HepG2 (cell line): ENCODE measurements around the gene FOXL3. TPM values are rescaled to one million over a fixed set of nuclear protein-coding genes. Genes with fewer than 3 reads are reported as not detected.
A peak's percentile ranks its signal among the peaks of the same experiment; 100 is the strongest.

Experiments
- AHR ChIP-seq: IDR thresholded peaks from 2 replicates; pipeline ENCODE4 v1.6.1; 2018; ENCODE audit warnings: missing genetic modification reagents, missing compliant biosample characterization
- ARHGAP35 ChIP-seq: sonication (generic); formaldehyde crosslinking; IDR thresholded peaks from 2 replicates; pipeline ENCODE4 v1.9.0; 2022; ENCODE audit warnings: mild to moderate bottlenecking, inconsistent platforms, moderate library complexity, missing genetic modification reagents, borderline replicate concordance
- ATF7 ChIP-seq, 2 experiments: fragments of 450-650 bp in 1 of 2; sonication (generic) in 1 of 2; formaldehyde crosslinking in 1 of 2; IDR thresholded peaks; 2 replicates each; pipeline versions ENCODE4 v1.4.0 to v1.6.1; 2016 to 2020; ENCODE audit warnings: antibody characterized with exemption in 1 of 2, mild to moderate bottlenecking in 1 of 2, missing genetic modification reagents in 1 of 2
- CSRNP1 ChIP-seq: sonication (generic); formaldehyde crosslinking; IDR thresholded peaks from 2 replicates; pipeline ENCODE4 v1.8.1; 2023; ENCODE audit warnings: mild to moderate bottlenecking, missing genetic modification reagents
- DR1 ChIP-seq: sonication (generic); formaldehyde crosslinking; IDR thresholded peaks from 2 replicates; pipeline ENCODE4 v1.8.0; 2021; ENCODE audit warnings: mild to moderate bottlenecking, missing genetic modification reagents, inconsistent platforms
- ESRRA ChIP-seq: sonication (generic); formaldehyde crosslinking; IDR thresholded peaks from 2 replicates; pipeline ENCODE4 v1.5.1; 2020; ENCODE audit warnings: mild to moderate bottlenecking, low read depth, missing genetic modification reagents
- FOXP4 ChIP-seq: sonication (generic); formaldehyde crosslinking; IDR thresholded peaks from 2 replicates; pipeline ENCODE4 v1.4.0; 2020; ENCODE audit warnings: missing genetic modification reagents
- GTF3A ChIP-seq: sonication (generic); formaldehyde crosslinking; conservative IDR thresholded peaks from 2 replicates; pipeline ENCODE4 v1.4.0; 2020; ENCODE audit warnings: mild to moderate bottlenecking, missing genetic modification reagents
- HIVEP1 ChIP-seq: sonication (generic); formaldehyde crosslinking; IDR thresholded peaks from 2 replicates; pipeline ENCODE4 v1.4.0; 2020; ENCODE audit warnings: mild to moderate bottlenecking, missing genetic modification reagents
- IRF1 ChIP-seq: sonication (generic); formaldehyde crosslinking; IDR thresholded peaks from 2 replicates; pipeline ENCODE4 v1.4.0; 2020; ENCODE audit warnings: low read depth, mild to moderate bottlenecking, missing genetic modification reagents
- IRF2 ChIP-seq: IDR thresholded peaks from 2 replicates; pipeline ENCODE4 v1.6.1; 2018; ENCODE audit warnings: missing genetic modification reagents, missing compliant biosample characterization
- KLF12 ChIP-seq: sonication (generic); formaldehyde crosslinking; IDR thresholded peaks from 2 replicates; pipeline ENCODE4 v1.4.0; 2020; ENCODE audit warnings: missing genetic modification reagents, borderline replicate concordance
- LBX2 ChIP-seq: sonication (generic); formaldehyde crosslinking; IDR thresholded peaks from 2 replicates; pipeline ENCODE4 v1.5.0; 2020; ENCODE audit warnings: missing genetic modification reagents, mild to moderate bottlenecking, borderline replicate concordance
- NPAS2 ChIP-seq: sonication (generic); formaldehyde crosslinking; IDR thresholded peaks from 2 replicates; pipeline ENCODE4 v1.8.0; 2022; ENCODE audit warnings: mild to moderate bottlenecking, missing genetic modification reagents, borderline replicate concordance
- SP1 ChIP-seq, 2 experiments: fragments of 450-650 bp in 1 of 2; sonication (generic) in 1 of 2; formaldehyde crosslinking in 1 of 2; IDR thresholded peaks; 2 replicates each; pipeline versions ENCODE4 v1.4.0 to v1.6.1; 2016 to 2020; ENCODE audit warnings: missing genetic modification reagents in 1 of 2
- SRF ChIP-seq: IDR thresholded peaks from 2 replicates; pipeline ENCODE4 v1.6.1; 2011; ENCODE audit warnings: mild to moderate bottlenecking, low read depth, low read length, moderate library complexity
- TBX3 ChIP-seq: fragments of 450-650 bp; IDR thresholded peaks from 2 replicates; pipeline ENCODE4 v1.6.1; 2017; ENCODE audit warnings: antibody characterized with exemption, mild to moderate bottlenecking, inconsistent platforms, borderline replicate concordance
- TCF12 ChIP-seq, 2 experiments: fragments of 450-650 bp in 1 of 2; sonication (generic) in 1 of 2; formaldehyde crosslinking in 1 of 2; IDR thresholded peaks; 2 replicates each; pipeline versions ENCODE4 v1.6.1 to v1.8.0; 2017 to 2022; ENCODE audit warnings: antibody characterized with exemption in 1 of 2, mild to moderate bottlenecking in 1 of 2, missing genetic modification reagents in 1 of 2, moderate library complexity in 1 of 2
- TOPORS ChIP-seq: sonication (generic); formaldehyde crosslinking; IDR thresholded peaks from 2 replicates; pipeline ENCODE4 v1.8.0; 2023; ENCODE audit warnings: mild to moderate bottlenecking, missing genetic modification reagents
- ZBTB43 ChIP-seq: sonication (generic); formaldehyde crosslinking; conservative IDR thresholded peaks from 2 replicates; pipeline ENCODE4 v1.4.0; 2020; ENCODE audit warnings: missing genetic modification reagents
- ZNF3 ChIP-seq: IDR thresholded peaks from 2 replicates; pipeline ENCODE4 v1.7.0; 2017; ENCODE audit warnings: inconsistent platforms
- ZNF543 ChIP-seq: sonication (generic); formaldehyde crosslinking; IDR thresholded peaks from 2 replicates; pipeline ENCODE4 v1.4.0; 2020; ENCODE audit warnings: mild to moderate bottlenecking, missing genetic modification reagents
- ZZZ3 ChIP-seq: sonication (generic); formaldehyde crosslinking; IDR thresholded peaks from 2 replicates; pipeline ENCODE4 v1.4.0; 2020; ENCODE audit warnings: missing genetic modification reagents, mild to moderate bottlenecking, borderline replicate concordance
- polyA plus RNA-seq, 8 experiments: library from polyadenylated mRNA; depleted of rRNA in 3 of 8; stranded (reverse) in 7 of 8; unstranded in 1 of 8; fragments of >200 nt; fragmentation: Illumina TruSeq in 4 of 8; extraction: Trizol in 4 of 8; gene quantifications; 2 replicates each; pipeline versions ENCODE4 v1.2.1 to v1.2.3, GENCODE V29; 2011 to 2016; ENCODE audit warnings: low read depth in 4 of 8, missing spikeins in 1 of 8, mixed read lengths in 1 of 8; ENCODE audit not compliant: insufficient read depth in 1 of 8
- total RNA-seq, 5 experiments: library from RNA; depleted of rRNA; stranded (reverse); fragments of >200 nt; fragmentation: Illumina TruSeq; extraction: Trizol; gene quantifications; 2 replicates each; pipeline ENCODE4 v1.2.3, GENCODE V29; 2016; ENCODE audit warnings: low read depth in 1 of 5

Gene FOXL3
- total and polyA plus RNA-seq, 2 of the 13 experiments (the other 11 are each of a cell fraction or from before 2014, with no cell fraction given): not detected

- no peak for TF ChIP-seq ATF7 (IDR thresholded peaks at IDR 0.05)
- TF ChIP-seq ATF7 (CRISPR knock-in tag; IDR thresholded peaks at IDR 0.05): no peak
- TF ChIP-seq AHR: no peak
- TF ChIP-seq IRF1: no peak
- no peak for TF ChIP-seq KLF12 (CRISPR knock-in tag)
- TF ChIP-seq ESRRA (CRISPR knock-in tag): 0 out of 2 replicates have a peak, but pooled peaks have one; percentile 53
- no peak for TF ChIP-seq TCF12 (IDR thresholded peaks at IDR 0.05)
- no peak for TF ChIP-seq TCF12 (CRISPR knock-in tag; IDR thresholded peaks at IDR 0.05)
- peak; percentile 83 for TF ChIP-seq FOXP4 (CRISPR knock-in tag)
- no peak for TF ChIP-seq DR1 (CRISPR knock-in tag)
- peak; percentile 50; the same call in 1 of the 2 replicates for TF ChIP-seq TBX3
- no peak for TF ChIP-seq ZNF3
- no peak for TF ChIP-seq GTF3A
- no peak for TF ChIP-seq CSRNP1 (CRISPR knock-in tag)
- TF ChIP-seq LBX2: no peak
- peak; percentile 74; the same call in 1 of the 2 replicates for TF ChIP-seq ZBTB43 (CRISPR knock-in tag)
- no peak for TF ChIP-seq TOPORS
- no peak for TF ChIP-seq SP1 (IDR thresholded peaks at IDR 0.05)
- no peak for TF ChIP-seq SP1 (CRISPR knock-in tag; IDR thresholded peaks at IDR 0.05)
- TF ChIP-seq NPAS2: no peak
- TF ChIP-seq SRF: peak; percentile 62; the same call in 1 of the 2 replicates
- 0 out of 2 replicates have a peak, but pooled peaks have one; percentile 28 for TF ChIP-seq HIVEP1 (CRISPR knock-in tag)
- no peak for TF ChIP-seq ZNF543
- peak; percentile 56; the same call in 1 of the 2 replicates for TF ChIP-seq IRF2
- TF ChIP-seq ARHGAP35: no peak
- TF ChIP-seq ZZZ3 (CRISPR knock-in tag): no peak
These were observed 29.1 kb downstream of the FOXL3 start (continued) for GRCh38 chr7:318878-319661.
